ENCODE results near the gene CKLF. TPM values are rescaled to one million over a fixed set of nuclear protein-coding genes. Genes with fewer than 3 reads are reported as not detected.

The CKLF gene
- polyA plus RNA-seq, 1 of the 3 experiments (the other 2 are of a cell fraction) = 211 TPM

GRCh38 chr16:66554021-66554420, 1.6 kb downstream of the CKLF start (continued):
- no peak for TF ChIP-seq USF1 (IDR thresholded peaks at IDR 0.05; ENCODE audit: borderline replicate concordance, low read depth)
- TF ChIP-seq SIN3A (IDR thresholded peaks at IDR 0.05; ENCODE audit: borderline replicate concordance, low read depth, low read length) = no peak
- no peak for TF ChIP-seq USF2 (IDR thresholded peaks at IDR 0.05; ENCODE audit: borderline replicate concordance, low read depth, low read length)
- TF ChIP-seq EP300 (IDR thresholded peaks at IDR 0.05; ENCODE audit: borderline replicate concordance in 1 of 2, low read depth in 1 of 2, low read length in 1 of 2) = no peak

- Histone ChIP-seq H3K79me2 (ENCODE audit: insufficient read depth) (peaks cover 63% of the 10 kb centered on the region), H3F3A (replicated peaks; ENCODE audit: insufficient read depth) (no peaks in the 10 kb centered on the region), H3K4me1 (ENCODE audit: control insufficient read depth in 1 of 2, insufficient read depth in 2 of 2, low read depth in 1 of 2, low read length in 1 of 2) (peaks cover 11 to 22% of the 10 kb centered on the region in 2 experiments; a peak in 3 of 4 replicates), H3K9me2 (no peaks in the 10 kb centered on the region), H3K9ac (no peak overlapping the region), H3K4me2 (no peak overlapping the region), H4K20me1 (ENCODE audit: insufficient read depth) (no peaks in the 10 kb centered on the region), H3K27me3 (ENCODE audit: insufficient read depth) (no peaks in the 10 kb centered on the region), H3K36me3 (replicated peaks in 1 of 2; ENCODE audit: control insufficient read depth in 1 of 2, insufficient read depth in 2 of 2, low read length in 1 of 2) (peaks cover 15 to 21% of the 10 kb centered on the region in 2 experiments), H3K9me3 (no peaks in the 10 kb centered on the region), H3K4me3 (ENCODE audit: low read depth in 2 of 2, low read length in 1 of 2) (no peak overlapping the region), H2AFZ (ENCODE audit: low read depth) (no peak overlapping the region), H3K27ac (ENCODE audit: low read depth in 2 of 2, low read length in 1 of 2) (no peak overlapping the region)
- DNase-seq = no peak
- ChIA-PET POLR2A (no interaction called here), CTCF (interaction anchor here (1.0 to 1.7 kb wide), 2 partner anchors 25 to 54 kb away, joined by 3 to 5 read pairs; partner anchors contain the start of gene CMTM2)
- WGBS (ENCODE audit: low lambda C conversion rate) = 95% methylated on average over 6 of the region's 6 CpGs
- TF ChIP-seq FOXM1 (IDR thresholded peaks at IDR 0.05; ENCODE audit: low read depth) = no peak
- no peak for TF ChIP-seq TEAD4 (IDR thresholded peaks at IDR 0.05; ENCODE audit: borderline replicate concordance, insufficient read depth)
- no peak for TF ChIP-seq EZH2phosphoT487 (IDR thresholded peaks at IDR 0.05; ENCODE audit: borderline replicate concordance, low read depth)
- no peak for TF ChIP-seq NRF1 (IDR thresholded peaks at IDR 0.05; ENCODE audit: low read depth, low read length)
- no peak for TF ChIP-seq EP300 (IDR thresholded peaks at IDR 0.05; ENCODE audit: borderline replicate concordance in 1 of 2, low read depth in 1 of 2, low read length in 1 of 2)
- TF ChIP-seq ZBTB33 (IDR thresholded peaks at IDR 0.05; ENCODE audit: borderline replicate concordance, low read depth) = no peak
Measured at GRCh38 chr16:66554495-66554894, 2.1 kb downstream of the CKLF start.

GRCh38 chr16:66560107-66560506, 7.7 kb downstream of the CKLF start:
- no peak overlapping the region for H3K9ac ChIP-seq
- no peak overlapping the region for H3K4me3 ChIP-seq (ENCODE audit: low read depth in 2 of 2, low read length in 1 of 2)
- H3K9me3 ChIP-seq = no peaks in the 10 kb centered on the region
- H3K27me3 ChIP-seq (ENCODE audit: insufficient read depth) = no peaks in the 10 kb centered on the region
- peaks cover 44 to 55% of the 10 kb centered on the region in 2 experiments for H3K36me3 ChIP-seq (replicated peaks in 1 of 2; ENCODE audit: control insufficient read depth in 1 of 2, insufficient read depth in 2 of 2, low read length in 1 of 2)
- ChIA-PET POLR2A (no interaction called here), CTCF (interaction anchor here (1.0 kb wide), 1 partner anchor 29 kb away, joined by 3 read pairs; no protein-coding TSS in a partner anchor)
- peaks cover 27% of the 10 kb centered on the region for H3F3A ChIP-seq (replicated peaks; ENCODE audit: insufficient read depth)
- peaks cover 0 to 3% of the 10 kb centered on the region in 2 experiments; a peak in 1 of 4 replicates for H3K4me1 ChIP-seq (ENCODE audit: control insufficient read depth in 1 of 2, insufficient read depth in 2 of 2, low read depth in 1 of 2, low read length in 1 of 2)
- no peak overlapping the region for H2AFZ ChIP-seq (ENCODE audit: low read depth)
- no peak overlapping the region for H3K4me2 ChIP-seq
- H3K79me2 ChIP-seq (ENCODE audit: insufficient read depth) = peaks cover 59% of the 10 kb centered on the region
- DNase-seq = no peak
- no peaks in the 10 kb centered on the region for H4K20me1 ChIP-seq (ENCODE audit: insufficient read depth)
- H3K9me2 ChIP-seq = no peaks in the 10 kb centered on the region
- H3K27ac ChIP-seq (ENCODE audit: low read depth in 2 of 2, low read length in 1 of 2) = no peak overlapping the region
- 92% methylated on average over 1 of the region's 1 CpG for WGBS (ENCODE audit: low lambda C conversion rate)
- no peak for TF ChIP-seq CTCF (IDR thresholded peaks at IDR 0.05)
- no peak for TF ChIP-seq YY1 (IDR thresholded peaks at IDR 0.05; ENCODE audit: low read depth)
- no peak for TF ChIP-seq RAD21 (IDR thresholded peaks at IDR 0.05; ENCODE audit: low read length)
- TF ChIP-seq ELF1 (IDR thresholded peaks at IDR 0.05) = no peak
- no peak for TF ChIP-seq USF2 (IDR thresholded peaks at IDR 0.05; ENCODE audit: borderline replicate concordance, low read depth, low read length)
- no peak for TF ChIP-seq NFIC (IDR thresholded peaks at IDR 0.05; ENCODE audit: borderline replicate concordance)
- no peak for TF ChIP-seq RFX5 (IDR thresholded peaks at IDR 0.05; ENCODE audit: low read length)
- TF ChIP-seq RCOR1 (IDR thresholded peaks at IDR 0.05; ENCODE audit: low read length) = no peak
- TF ChIP-seq EP300 (IDR thresholded peaks at IDR 0.05; ENCODE audit: borderline replicate concordance in 1 of 2, low read depth in 1 of 2, low read length in 1 of 2) = no peak
- TF ChIP-seq MXI1 (IDR thresholded peaks at IDR 0.05; ENCODE audit: low read depth, low read length) = no peak
- no peak for TF ChIP-seq MEF2A (IDR thresholded peaks at IDR 0.05; ENCODE audit: borderline replicate concordance, low read depth)
- no peak for TF ChIP-seq GATA2 (CRISPR knock-in tag; IDR thresholded peaks at IDR 0.05)

Measured in SK-N-SH (cell line).